ENCODE results near the gene CHRND.

Gene CHRND

GRCh38 chr2:232533944-232534710 lies 8.2 kb downstream of the CHRND start:
- no peak for TF ChIP-seq CTCF (IDR thresholded peaks at IDR 0.05; ENCODE audit: low read depth, low read length, missing control alignments)
- no peak for DNase-seq (ENCODE audit: low read depth)
- no peak overlapping the region for H3K4me3 ChIP-seq (ENCODE audit: low read depth, low read length)

GRCh38 chr2:232534940-232535651 lies 9.1 kb downstream of the CHRND start:
- TF ChIP-seq CTCF (IDR thresholded peaks at IDR 0.05; ENCODE audit: low read depth, low read length, missing control alignments), result no peak
- no peak for DNase-seq (ENCODE audit: low read depth)
- no peak overlapping the region for H3K4me3 ChIP-seq (ENCODE audit: low read depth, low read length)

GRCh38 chr2:232535761-232536530 lies 10.0 kb downstream of the CHRND start:
- no peak for TF ChIP-seq CTCF (IDR thresholded peaks at IDR 0.05; ENCODE audit: low read depth, low read length, missing control alignments)
- DNase-seq (ENCODE audit: low read depth), result no peak

GRCh38 chr2:232537079-232537478 lies 11.1 kb downstream of the CHRND start:
- no peak for DNase-seq (ENCODE audit: low read depth)
- peak; percentile 64 for TF ChIP-seq CTCF (IDR thresholded peaks at IDR 0.05; ENCODE audit: low read depth, low read length, missing control alignments)
- no peak overlapping the region for H3K4me3 ChIP-seq (ENCODE audit: low read depth, low read length)

More at GRCh38 chr2:232535761-232536530, 10.0 kb downstream of the CHRND start:
- H3K4me3 ChIP-seq (ENCODE audit: low read depth, low read length), result no peak overlapping the region

- H3K4me3 ChIP-seq (ENCODE audit: low read depth, low read length), result no peak overlapping the region
- no peak for DNase-seq (ENCODE audit: low read depth)
- no peak for TF ChIP-seq CTCF (IDR thresholded peaks at IDR 0.05; ENCODE audit: low read depth, low read length, missing control alignments)
Measured at GRCh38 chr2:232537499-232537898, 11.5 kb downstream of the CHRND start.

GRCh38 chr2:232538671-232539070 lies 12.7 kb downstream of the CHRND start:
- no peak for DNase-seq (ENCODE audit: low read depth)
- no peak overlapping the region for H3K4me3 ChIP-seq (ENCODE audit: low read depth, low read length)
- no peak for TF ChIP-seq CTCF (IDR thresholded peaks at IDR 0.05; ENCODE audit: low read depth, low read length, missing control alignments)

Data from GM12864 (cell line).